ENCODE measurements around the gene WDR3.
"Not testable (repeated sequence)": the region's sequence is repeated elsewhere in the genome, so short reads cannot be mapped to it uniquely, and the experiment has no call there.

Gene WDR3

DNA sequence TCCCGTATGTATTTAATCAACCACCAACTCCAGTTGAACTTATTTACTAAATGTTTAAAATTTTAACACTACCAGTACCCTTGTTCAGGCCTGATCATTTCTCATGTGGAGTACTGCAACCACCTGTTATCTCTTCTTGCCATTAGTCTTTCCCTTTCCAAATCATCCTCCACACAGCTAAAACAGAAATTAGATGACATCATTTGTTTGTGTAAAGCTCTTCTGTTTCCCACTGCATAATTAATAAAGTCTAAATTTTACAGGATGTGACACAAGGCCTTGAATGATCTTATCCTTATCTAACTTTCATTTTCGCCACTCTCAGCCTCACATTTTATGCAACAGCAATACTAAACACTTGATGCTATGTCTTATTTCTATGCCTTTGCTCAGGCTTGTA lies 24.5 kb upstream of the WDR3 start:
- TF ChIP-seq, protein P1, sequence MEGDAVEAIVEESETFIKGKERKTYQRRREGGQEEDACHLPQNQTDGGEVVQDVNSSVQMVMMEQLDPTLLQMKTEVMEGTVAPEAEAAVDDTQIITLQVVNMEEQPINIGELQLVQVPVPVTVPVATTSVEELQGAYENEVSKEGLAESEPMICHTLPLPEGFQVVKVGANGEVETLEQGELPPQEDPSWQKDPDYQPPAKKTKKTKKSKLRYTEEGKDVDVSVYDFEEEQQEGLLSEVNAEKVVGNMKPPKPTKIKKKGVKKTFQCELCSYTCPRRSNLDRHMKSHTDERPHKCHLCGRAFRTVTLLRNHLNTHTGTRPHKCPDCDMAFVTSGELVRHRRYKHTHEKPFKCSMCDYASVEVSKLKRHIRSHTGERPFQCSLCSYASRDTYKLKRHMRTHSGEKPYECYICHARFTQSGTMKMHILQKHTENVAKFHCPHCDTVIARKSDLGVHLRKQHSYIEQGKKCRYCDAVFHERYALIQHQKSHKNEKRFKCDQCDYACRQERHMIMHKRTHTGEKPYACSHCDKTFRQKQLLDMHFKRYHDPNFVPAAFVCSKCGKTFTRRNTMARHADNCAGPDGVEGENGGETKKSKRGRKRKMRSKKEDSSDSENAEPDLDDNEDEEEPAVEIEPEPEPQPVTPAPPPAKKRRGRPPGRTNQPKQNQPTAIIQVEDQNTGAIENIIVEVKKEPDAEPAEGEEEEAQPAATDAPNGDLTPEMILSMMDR (IDR thresholded peaks at IDR 0.05; ENCODE audit: insufficient read depth, low read length, poor library complexity, severe bottlenecking), result no peak
- Histone ChIP-seq H3K4me3 (replicated peaks; ENCODE audit: low read depth, low read length) (no peak overlapping the region), H3K36me3 (ENCODE audit: control insufficient read depth, insufficient read depth, low read length) (peaks cover 2% of the 10 kb centered on the region), H3K27me3 (replicated peaks; ENCODE audit: control insufficient read depth, insufficient read depth, low read length) (no peaks in the 10 kb centered on the region)
- no peak for DNase-seq (ENCODE audit: extremely low read depth, insufficient read length)

DNA sequence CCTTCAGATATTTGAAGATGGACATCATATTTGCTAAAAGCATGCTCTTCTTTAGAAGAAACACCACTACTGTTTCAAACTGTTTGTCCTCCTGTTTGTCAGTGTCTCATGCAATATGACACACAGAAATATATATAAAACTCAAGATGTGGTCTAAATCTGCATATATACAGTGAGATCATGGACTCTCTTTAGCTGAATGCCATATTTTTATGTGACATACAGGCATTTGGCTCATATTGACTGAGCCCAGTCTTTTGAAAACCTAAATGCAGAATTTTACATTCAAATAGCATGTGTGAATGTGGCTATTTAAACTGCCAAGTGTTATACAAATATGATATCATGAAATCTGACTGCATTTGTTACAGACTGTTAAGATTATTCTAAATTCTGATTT lies 18.5 kb upstream of the WDR3 start:
- TF ChIP-seq, protein P1 (IDR thresholded peaks at IDR 0.05; ENCODE audit: insufficient read depth, low read length, poor library complexity, severe bottlenecking), result no peak
- Histone ChIP-seq H3K4me3 (replicated peaks; ENCODE audit: low read depth, low read length) (no peak overlapping the region), H3K36me3 (ENCODE audit: control insufficient read depth, insufficient read depth, low read length) (peaks cover 2% of the 10 kb centered on the region), H3K27me3 (replicated peaks; ENCODE audit: control insufficient read depth, insufficient read depth, low read length) (no peaks in the 10 kb centered on the region)
- DNase-seq (ENCODE audit: extremely low read depth, insufficient read length), result no peak

DNA sequence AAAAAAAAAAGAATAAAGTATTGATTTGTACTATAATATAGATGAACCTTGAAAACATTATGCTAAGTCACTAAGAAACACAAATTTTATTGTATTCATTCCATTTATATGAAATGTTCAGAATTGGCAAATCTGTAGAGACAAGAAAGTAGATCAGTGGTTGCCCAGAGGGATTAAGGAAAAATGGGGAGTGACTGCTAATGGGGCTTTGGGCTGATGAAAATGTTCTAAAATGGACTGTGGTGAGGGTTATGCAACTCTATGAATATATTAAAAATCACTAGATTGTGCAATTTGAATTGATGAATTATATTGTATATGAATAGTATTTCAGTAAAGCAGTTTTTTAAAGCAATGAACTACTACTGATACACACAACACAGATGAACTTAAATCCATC lies 10.2 kb upstream of the WDR3 start:
- H3K4me3 ChIP-seq (replicated peaks; ENCODE audit: low read depth, low read length), result no peak overlapping the region
- H3K27me3 ChIP-seq (replicated peaks; ENCODE audit: control insufficient read depth, insufficient read depth, low read length), result no peaks in the 10 kb centered on the region
- no peaks in the 10 kb centered on the region; the same call in none of the 2 replicates for H3K36me3 ChIP-seq (ENCODE audit: control insufficient read depth, insufficient read depth, low read length)
- TF ChIP-seq, protein P1 (IDR thresholded peaks at IDR 0.05; ENCODE audit: insufficient read depth, low read length, poor library complexity, severe bottlenecking), result no peak
- DNase-seq (ENCODE audit: extremely low read depth, insufficient read length), result no peak

DNA sequence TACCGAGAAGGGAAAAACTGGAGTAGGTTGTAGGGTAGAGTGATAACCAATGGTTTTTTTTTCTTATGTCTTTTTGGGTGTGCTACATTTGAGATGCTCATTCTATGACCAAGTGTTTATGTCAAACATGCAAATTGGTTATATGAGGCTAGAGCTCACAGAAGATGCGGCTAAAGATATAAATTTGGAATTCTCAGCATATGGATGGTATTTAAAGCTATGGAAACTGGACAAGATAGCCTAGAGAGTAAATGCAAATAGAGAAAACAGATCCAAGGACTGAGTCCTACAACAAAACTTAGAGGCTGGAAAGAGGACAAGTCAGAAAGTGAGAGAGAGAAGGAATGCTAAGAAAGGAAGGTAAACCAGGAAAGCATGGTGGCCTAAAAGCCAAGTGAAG lies 7.5 kb upstream of the WDR3 start:
- TF ChIP-seq, protein P1 (IDR thresholded peaks at IDR 0.05; ENCODE audit: insufficient read depth, low read length, poor library complexity, severe bottlenecking), result no peak
- DNase-seq (ENCODE audit: extremely low read depth, insufficient read length), result no peak
- Histone ChIP-seq H3K4me3 (replicated peaks; ENCODE audit: low read depth, low read length) (no peak overlapping the region), H3K27me3 (replicated peaks; ENCODE audit: control insufficient read depth, insufficient read depth, low read length) (no peaks in the 10 kb centered on the region), H3K36me3 (ENCODE audit: control insufficient read depth, insufficient read depth, low read length) (no peaks in the 10 kb centered on the region; the same call in 1 of the 2 replicates)

DNA sequence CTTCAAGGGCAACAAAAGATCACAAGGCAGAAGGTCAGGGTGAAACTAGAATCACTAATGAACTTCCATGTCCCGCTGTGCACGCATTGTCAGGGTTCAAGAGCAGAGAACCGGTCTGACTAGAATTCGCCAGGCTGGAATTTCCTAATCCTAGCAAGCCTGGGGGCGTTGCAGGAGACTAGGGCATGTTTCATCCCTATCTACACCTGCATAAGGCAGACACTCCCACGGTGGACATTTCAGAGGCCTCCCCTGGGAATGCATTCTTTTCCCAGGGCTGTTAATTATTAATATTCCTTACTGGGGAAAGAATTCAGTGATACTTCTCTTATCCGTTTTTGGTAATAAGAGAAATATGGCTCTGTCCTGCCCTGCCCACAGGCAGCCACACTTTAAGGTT lies 6.8 kb upstream of the WDR3 start:
- not testable (repeated sequence) for H3K36me3 ChIP-seq (ENCODE audit: control insufficient read depth, insufficient read depth, low read length); H3K27me3 ChIP-seq (replicated peaks; ENCODE audit: control insufficient read depth, insufficient read depth, low read length); DNase-seq (ENCODE audit: extremely low read depth, insufficient read length); H3K4me3 ChIP-seq (replicated peaks; ENCODE audit: low read depth, low read length)

DNA sequence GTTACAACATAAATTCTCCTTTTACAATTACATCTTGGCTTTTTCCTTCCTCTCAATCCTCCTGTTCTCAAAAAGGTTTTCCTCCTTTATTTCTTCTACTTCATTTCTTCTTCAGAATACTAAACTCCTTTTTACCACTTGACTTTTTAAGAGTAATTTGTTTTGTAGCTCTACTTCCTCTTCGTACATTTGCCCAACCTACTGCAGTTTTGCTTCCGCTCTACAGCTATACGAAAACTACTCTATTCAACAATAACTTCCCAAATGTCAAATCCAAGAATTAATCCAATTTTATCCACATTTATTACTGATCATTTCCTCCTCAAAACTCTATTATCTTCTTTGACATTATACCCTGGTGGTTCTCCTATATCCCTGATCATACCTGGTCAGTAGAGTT lies 3.6 kb upstream of the WDR3 start:
- H3K27me3 ChIP-seq (replicated peaks; ENCODE audit: control insufficient read depth, insufficient read depth, low read length), result no peaks in the 10 kb centered on the region
- TF ChIP-seq, protein P1 (IDR thresholded peaks at IDR 0.05; ENCODE audit: insufficient read depth, low read length, poor library complexity, severe bottlenecking), result no peak
- no peaks in the 10 kb centered on the region; the same call in 1 of the 2 replicates for H3K36me3 ChIP-seq (ENCODE audit: control insufficient read depth, insufficient read depth, low read length)
- DNase-seq (ENCODE audit: extremely low read depth, insufficient read length), result no peak
- H3K4me3 ChIP-seq (replicated peaks; ENCODE audit: low read depth, low read length), result no peak overlapping the region

All from GM06990 (cell line).